Measurements from ENCODE around the gene CYGB. TPM values are rescaled to one million over a fixed set of nuclear protein-coding genes. Genes with fewer than 3 reads are reported as not detected.
"Not testable (repeated sequence)": the region's sequence is repeated elsewhere in the genome, so short reads cannot be mapped to it uniquely, and the experiment has no call there.

Gene CYGB
- total RNA-seq, 1 donor, result 39.1 TPM

DNA sequence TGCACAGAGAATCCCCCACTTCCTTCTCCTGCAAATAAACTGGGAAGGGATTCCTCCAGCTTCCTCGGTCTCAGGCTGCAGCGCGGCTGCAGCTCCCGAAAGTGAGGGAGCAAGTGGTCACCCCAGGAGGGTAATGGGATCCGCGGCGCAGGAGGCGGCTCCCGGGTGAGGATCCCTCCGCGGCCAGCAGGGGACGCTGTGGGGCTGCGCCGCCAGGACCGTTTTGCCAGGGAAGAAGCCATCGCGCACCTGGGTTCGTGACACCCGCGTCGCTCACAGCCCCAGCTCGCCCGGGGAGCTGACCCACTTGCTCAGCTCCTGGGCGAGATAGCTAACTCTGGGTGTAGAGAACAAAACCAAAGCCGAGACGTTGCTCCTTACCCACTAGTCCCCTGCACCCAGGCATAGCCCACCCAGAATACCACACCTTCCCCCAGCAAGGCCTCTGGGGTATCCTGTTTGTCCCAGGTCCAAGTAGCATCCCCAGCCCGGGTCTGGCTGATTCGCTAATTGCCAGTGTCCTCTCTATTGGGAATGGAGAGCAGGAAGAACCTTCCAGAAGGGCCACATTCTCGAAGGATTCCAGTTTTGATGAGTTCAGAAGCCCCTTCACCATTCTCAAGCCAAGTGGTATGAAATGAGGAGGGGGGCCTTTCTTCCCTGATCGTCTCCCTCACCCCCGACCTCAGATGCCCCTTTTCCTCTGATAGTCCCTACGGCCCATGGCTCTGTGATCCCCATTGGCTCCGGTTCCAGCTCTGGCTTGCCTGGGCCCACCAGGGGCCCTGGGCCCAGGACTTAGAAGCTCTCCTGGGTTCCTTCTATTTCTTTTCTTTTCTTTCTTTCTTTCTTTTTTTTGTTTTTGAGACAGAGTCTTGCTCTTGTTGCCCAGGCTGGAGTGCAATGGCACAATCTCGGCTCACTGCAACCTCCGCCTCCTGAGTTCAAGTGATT is 14.1 kb downstream of the CYGB start:
- Histone ChIP-seq H4K20me1 (ENCODE audit: insufficient read depth, low read length) (no peaks in the 10 kb centered on the region), H2AFZ (ENCODE audit: low read length) (peak overlapping the region; percentile 66), H3K4me1 (ENCODE audit: insufficient read depth, low read length) (peaks cover 26% of the 10 kb centered on the region), H3K9me3 (ENCODE audit: low read depth, low read length) (no peaks in the 10 kb centered on the region), H3K27ac (ENCODE audit: low read depth, low read length) (peak overlapping the region; percentile 3), H3K4me2 (ENCODE audit: insufficient read depth, low read length) (peak overlapping the region; percentile 67), H3K36me3 (ENCODE audit: insufficient read depth, low read length) (no peaks in the 10 kb centered on the region), H3K27me3 (ENCODE audit: insufficient read depth, low read length) (no peaks in the 10 kb centered on the region), H3K4me3 (ENCODE audit: insufficient read depth, low read length) (no peak overlapping the region), H3K79me2 (ENCODE audit: insufficient read depth, low read length) (no peaks in the 10 kb centered on the region)
- TF ChIP-seq, protein P1, sequence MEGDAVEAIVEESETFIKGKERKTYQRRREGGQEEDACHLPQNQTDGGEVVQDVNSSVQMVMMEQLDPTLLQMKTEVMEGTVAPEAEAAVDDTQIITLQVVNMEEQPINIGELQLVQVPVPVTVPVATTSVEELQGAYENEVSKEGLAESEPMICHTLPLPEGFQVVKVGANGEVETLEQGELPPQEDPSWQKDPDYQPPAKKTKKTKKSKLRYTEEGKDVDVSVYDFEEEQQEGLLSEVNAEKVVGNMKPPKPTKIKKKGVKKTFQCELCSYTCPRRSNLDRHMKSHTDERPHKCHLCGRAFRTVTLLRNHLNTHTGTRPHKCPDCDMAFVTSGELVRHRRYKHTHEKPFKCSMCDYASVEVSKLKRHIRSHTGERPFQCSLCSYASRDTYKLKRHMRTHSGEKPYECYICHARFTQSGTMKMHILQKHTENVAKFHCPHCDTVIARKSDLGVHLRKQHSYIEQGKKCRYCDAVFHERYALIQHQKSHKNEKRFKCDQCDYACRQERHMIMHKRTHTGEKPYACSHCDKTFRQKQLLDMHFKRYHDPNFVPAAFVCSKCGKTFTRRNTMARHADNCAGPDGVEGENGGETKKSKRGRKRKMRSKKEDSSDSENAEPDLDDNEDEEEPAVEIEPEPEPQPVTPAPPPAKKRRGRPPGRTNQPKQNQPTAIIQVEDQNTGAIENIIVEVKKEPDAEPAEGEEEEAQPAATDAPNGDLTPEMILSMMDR (IDR thresholded peaks at IDR 0.05; ENCODE audit: extremely low read depth, low read depth, low read length), result peak; percentile 92
- DNase-seq (ENCODE audit: insufficient read length, low spot score, missing footprints), result peak; percentile 95

DNA sequence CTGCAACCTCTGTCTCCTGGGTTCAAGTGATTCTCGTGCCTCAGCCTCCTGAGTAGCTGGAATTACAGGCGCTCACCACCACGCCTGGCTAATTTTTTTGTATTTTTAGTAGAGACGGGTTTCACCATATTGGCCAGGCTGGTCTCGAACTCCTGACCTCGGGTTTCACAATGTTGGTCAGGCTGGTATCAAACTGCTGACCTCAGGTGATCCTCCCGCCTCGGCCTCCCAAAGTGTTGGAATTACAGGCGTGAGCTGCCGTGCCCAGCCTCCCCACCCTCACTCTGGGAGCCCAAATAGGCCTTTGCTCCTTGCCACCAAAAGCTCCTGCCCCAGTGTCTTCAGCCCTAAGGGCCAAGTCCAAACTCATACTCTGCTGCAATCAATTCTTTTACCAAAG is 15.8 kb downstream of the CYGB start:
- H3K9me3 ChIP-seq (ENCODE audit: low read depth, low read length); DNase-seq (ENCODE audit: insufficient read length, low spot score, missing footprints); H3K4me2 ChIP-seq (ENCODE audit: insufficient read depth, low read length); H3K27ac ChIP-seq (ENCODE audit: low read depth, low read length); H3K4me3 ChIP-seq (ENCODE audit: insufficient read depth, low read length); H3K36me3 ChIP-seq (ENCODE audit: insufficient read depth, low read length); H3K79me2 ChIP-seq (ENCODE audit: insufficient read depth, low read length); H4K20me1 ChIP-seq (ENCODE audit: insufficient read depth, low read length); H2AFZ ChIP-seq (ENCODE audit: low read length); H3K27me3 ChIP-seq (ENCODE audit: insufficient read depth, low read length): not testable (repeated sequence)
- H3K4me1 ChIP-seq (ENCODE audit: insufficient read depth, low read length), result peaks cover 15% of the 10 kb centered on the region

DNA sequence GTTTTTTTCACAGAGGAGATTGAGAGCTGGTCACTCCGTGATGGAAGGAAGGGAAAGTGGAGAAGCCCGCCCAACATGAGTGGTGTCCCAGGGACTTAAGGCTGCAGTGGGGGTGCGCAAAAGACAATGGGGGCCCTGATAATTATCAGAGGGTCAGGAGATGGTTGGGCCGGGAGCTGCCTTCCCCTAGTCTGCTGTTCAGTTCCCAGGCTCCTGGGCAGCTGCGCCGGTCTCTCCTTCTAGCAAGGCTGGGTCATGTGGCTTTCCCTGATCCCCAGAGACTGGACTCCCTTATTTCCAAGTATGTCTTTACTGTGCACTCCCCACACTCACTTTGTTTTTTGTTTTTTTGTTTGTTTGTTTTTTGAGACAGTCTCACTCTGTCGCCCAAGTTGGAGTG is 16.2 kb downstream of the CYGB start:
- no peak overlapping the region for H2AFZ ChIP-seq (ENCODE audit: low read length)
- no peak overlapping the region for H3K4me2 ChIP-seq (ENCODE audit: insufficient read depth, low read length)
- TF ChIP-seq, protein P1 (IDR thresholded peaks at IDR 0.05; ENCODE audit: extremely low read depth, low read depth, low read length), result no peak
- no peaks in the 10 kb centered on the region for H3K36me3 ChIP-seq (ENCODE audit: insufficient read depth, low read length)
- no peaks in the 10 kb centered on the region for H3K9me3 ChIP-seq (ENCODE audit: low read depth, low read length)
- no peaks in the 10 kb centered on the region for H3K79me2 ChIP-seq (ENCODE audit: insufficient read depth, low read length)
- H3K27me3 ChIP-seq (ENCODE audit: insufficient read depth, low read length), result no peaks in the 10 kb centered on the region
- peak; percentile 18 for DNase-seq (ENCODE audit: insufficient read length, low spot score, missing footprints)
- no peaks in the 10 kb centered on the region for H4K20me1 ChIP-seq (ENCODE audit: insufficient read depth, low read length)
- H3K27ac ChIP-seq (ENCODE audit: low read depth, low read length), result no peak overlapping the region
- H3K4me1 ChIP-seq (ENCODE audit: insufficient read depth, low read length), result peaks cover 15% of the 10 kb centered on the region
- no peak overlapping the region for H3K4me3 ChIP-seq (ENCODE audit: insufficient read depth, low read length)

DNA sequence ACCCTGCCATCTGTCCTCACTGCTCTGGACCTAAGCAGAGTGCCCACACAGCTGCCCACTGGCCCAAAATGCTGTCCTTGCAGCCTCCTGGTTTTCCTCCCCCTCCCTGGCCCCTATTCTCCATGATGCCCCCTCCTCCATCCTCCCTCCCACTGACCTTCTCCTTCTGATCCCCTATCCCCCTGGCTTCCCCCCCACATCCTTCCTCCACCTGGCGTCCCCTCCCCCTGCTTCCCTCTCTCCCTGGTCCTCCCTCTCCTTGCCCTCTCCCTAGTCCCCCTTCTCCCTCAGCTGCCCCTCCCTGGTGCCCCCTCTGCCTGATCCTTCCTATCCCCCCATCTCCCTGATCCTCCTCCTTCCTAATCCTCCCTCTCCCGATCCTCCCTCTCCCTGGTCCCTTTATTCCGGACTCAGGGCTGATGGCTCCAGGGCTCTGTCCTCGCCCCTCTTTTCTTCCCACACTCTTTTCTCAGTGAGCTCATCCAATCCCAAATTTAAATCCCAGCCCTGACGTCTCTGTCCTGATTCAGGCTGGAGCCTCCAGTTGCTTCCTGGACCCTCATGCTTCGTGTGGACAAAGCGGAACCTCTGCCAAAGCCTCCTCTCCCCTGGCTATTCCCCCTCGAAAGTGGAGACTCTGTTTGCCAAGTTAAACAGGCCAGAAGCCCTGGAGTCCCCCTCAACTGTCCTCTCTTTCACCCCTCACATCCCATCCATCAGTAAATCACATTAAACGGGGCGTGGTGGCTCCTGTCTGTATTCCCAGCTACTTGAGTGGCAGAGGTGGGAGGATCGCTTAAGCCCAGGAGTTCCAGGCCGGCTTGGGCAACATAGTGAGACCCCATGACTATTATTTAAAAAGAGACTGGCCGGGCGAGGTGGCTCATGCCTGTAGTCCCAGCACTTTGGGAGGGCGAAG is 18.2 kb downstream of the CYGB start:
- Histone ChIP-seq H3K27me3 (ENCODE audit: insufficient read depth, low read length) (no peaks in the 10 kb centered on the region), H3K4me1 (ENCODE audit: insufficient read depth, low read length) (peaks cover 14% of the 10 kb centered on the region), H3K79me2 (ENCODE audit: insufficient read depth, low read length) (no peaks in the 10 kb centered on the region), H2AFZ (ENCODE audit: low read length) (no peak overlapping the region), H3K4me3 (ENCODE audit: insufficient read depth, low read length) (no peak overlapping the region), H3K27ac (ENCODE audit: low read depth, low read length) (no peak overlapping the region), H4K20me1 (ENCODE audit: insufficient read depth, low read length) (no peaks in the 10 kb centered on the region), H3K4me2 (ENCODE audit: insufficient read depth, low read length) (no peak overlapping the region), H3K36me3 (ENCODE audit: insufficient read depth, low read length) (no peaks in the 10 kb centered on the region), H3K9me3 (ENCODE audit: low read depth, low read length) (no peaks in the 10 kb centered on the region)
- peak; percentile 64 for DNase-seq (ENCODE audit: insufficient read length, low spot score, missing footprints)
- TF ChIP-seq, protein P1 (IDR thresholded peaks at IDR 0.05; ENCODE audit: extremely low read depth, low read depth, low read length), result no peak
